Measurements from ENCODE around the gene ERVV-1. TPM values are rescaled to one million over a fixed set of nuclear protein-coding genes. Genes with fewer than 3 reads are reported as not detected.

ERVV-1 gene
- total RNA-seq, 1 experiment from 2014 or later = not detected

DNA sequence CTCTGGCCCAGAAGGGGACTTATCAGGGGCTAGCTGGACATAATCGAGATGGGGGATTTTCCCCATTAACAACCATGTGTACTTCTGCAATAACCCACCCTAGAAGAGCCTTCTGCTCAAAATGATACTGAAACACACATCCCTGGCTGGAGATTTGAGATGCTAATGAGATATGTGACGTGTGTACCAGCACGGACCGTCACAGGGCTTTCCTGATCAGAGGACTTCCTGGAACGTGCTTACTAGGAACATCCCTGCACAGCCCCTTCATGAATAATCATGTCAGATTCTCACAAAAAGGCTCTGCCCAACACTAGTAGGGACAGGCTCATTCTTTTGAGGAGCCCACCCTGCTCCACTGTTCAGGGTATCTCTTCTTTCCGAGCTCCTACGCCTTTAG, 6.5 kb upstream of the ERVV-1 start:
- Histone ChIP-seq H3K79me2 (ENCODE audit: low read length) (no peaks in the 10 kb centered on the region), H3K9me2 (replicated peaks; ENCODE audit: low read length) (no peaks in the 10 kb centered on the region), H3K27ac (ENCODE audit: low read length) (no peak overlapping the region), H3F3A (ENCODE audit: low read length, unreplicated experiment) (no peaks in the 10 kb centered on the region), H3K4me1 (ENCODE audit: insufficient read depth, low read length) (peaks cover 4% of the 10 kb centered on the region), H3K27me3 (ENCODE audit: low read length) (no peaks in the 10 kb centered on the region), H3K4me2 (ENCODE audit: low read length) (no peak overlapping the region), H2AFZ (ENCODE audit: low read length) (no peak overlapping the region), H4K20me1 (ENCODE audit: low read length) (no peaks in the 10 kb centered on the region), H3K4me3 (ENCODE audit: low read length) (no peak overlapping the region), H3K9me3 (ENCODE audit: low read length) (peaks cover 10% of the 10 kb centered on the region), H3K9ac (ENCODE audit: low read length) (no peak overlapping the region), H3K36me3 (ENCODE audit: low read depth, low read length) (no peaks in the 10 kb centered on the region)
- no peak for DNase-seq
- no TSS peak for BruUV-seq (replicated peaks)
- POLR2A ChIA-PET (ENCODE audit: unreplicated experiment) = no interaction called here
- intact Hi-C loops (cut with micrococcal nuclease) = no loop called here
- TF ChIP-seq EZH2phosphoT487 (IDR thresholded peaks at IDR 0.05; ENCODE audit: borderline replicate concordance, low read length) (no peak), EZH2 (IDR thresholded peaks at IDR 0.05; ENCODE audit: low read length, unreplicated experiment) (no peak)
- TF ChIP-seq, protein P1, sequence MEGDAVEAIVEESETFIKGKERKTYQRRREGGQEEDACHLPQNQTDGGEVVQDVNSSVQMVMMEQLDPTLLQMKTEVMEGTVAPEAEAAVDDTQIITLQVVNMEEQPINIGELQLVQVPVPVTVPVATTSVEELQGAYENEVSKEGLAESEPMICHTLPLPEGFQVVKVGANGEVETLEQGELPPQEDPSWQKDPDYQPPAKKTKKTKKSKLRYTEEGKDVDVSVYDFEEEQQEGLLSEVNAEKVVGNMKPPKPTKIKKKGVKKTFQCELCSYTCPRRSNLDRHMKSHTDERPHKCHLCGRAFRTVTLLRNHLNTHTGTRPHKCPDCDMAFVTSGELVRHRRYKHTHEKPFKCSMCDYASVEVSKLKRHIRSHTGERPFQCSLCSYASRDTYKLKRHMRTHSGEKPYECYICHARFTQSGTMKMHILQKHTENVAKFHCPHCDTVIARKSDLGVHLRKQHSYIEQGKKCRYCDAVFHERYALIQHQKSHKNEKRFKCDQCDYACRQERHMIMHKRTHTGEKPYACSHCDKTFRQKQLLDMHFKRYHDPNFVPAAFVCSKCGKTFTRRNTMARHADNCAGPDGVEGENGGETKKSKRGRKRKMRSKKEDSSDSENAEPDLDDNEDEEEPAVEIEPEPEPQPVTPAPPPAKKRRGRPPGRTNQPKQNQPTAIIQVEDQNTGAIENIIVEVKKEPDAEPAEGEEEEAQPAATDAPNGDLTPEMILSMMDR (conservative IDR thresholded peaks at IDR 0.05; ENCODE audit: low read depth, low read length) = no peak
- CTCF ChIA-PET = no interaction called here
- ATAC-seq = no peak

DNA sequence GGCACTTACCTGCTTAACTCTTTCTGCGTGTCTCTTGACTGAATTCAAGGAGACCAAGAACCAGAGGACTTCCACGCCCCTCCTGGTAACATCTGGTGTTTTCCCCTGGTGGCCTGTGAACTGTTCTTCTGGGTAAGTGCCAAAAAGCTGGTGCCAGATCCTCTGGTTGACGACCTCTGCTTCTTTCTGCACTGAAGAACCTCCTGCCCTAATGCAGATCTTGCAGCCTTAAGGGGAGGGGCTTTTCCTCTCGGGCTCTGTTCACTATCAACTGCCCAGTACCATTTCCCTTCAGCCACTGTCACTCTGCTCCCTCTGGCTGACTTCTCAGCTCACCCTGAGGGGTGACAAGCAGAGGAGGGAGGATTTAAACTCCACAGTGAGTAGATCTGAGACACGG, 6.1 kb upstream of the ERVV-1 start:
- CTCF ChIA-PET = no interaction called here
- H4K20me1 ChIP-seq (ENCODE audit: low read length) = no peaks in the 10 kb centered on the region
- ATAC-seq (no peak), DNase-seq (no peak)
- H3K4me2 ChIP-seq (ENCODE audit: low read length) = no peak overlapping the region
- H3F3A ChIP-seq (ENCODE audit: low read length, unreplicated experiment) = no peaks in the 10 kb centered on the region
- H3K4me1 ChIP-seq (ENCODE audit: insufficient read depth, low read length) = peaks cover 4% of the 10 kb centered on the region
- H2AFZ ChIP-seq (ENCODE audit: low read length) = no peak overlapping the region
- no peaks in the 10 kb centered on the region for H3K36me3 ChIP-seq (ENCODE audit: low read depth, low read length)
- H3K9me2 ChIP-seq (replicated peaks; ENCODE audit: low read length) = no peaks in the 10 kb centered on the region
- H3K9ac ChIP-seq (ENCODE audit: low read length) = no peak overlapping the region
- no TSS peak for BruUV-seq (replicated peaks)
- no peaks in the 10 kb centered on the region for H3K27me3 ChIP-seq (ENCODE audit: low read length)
- H3K4me3 ChIP-seq (ENCODE audit: low read length) = no peak overlapping the region
- H3K27ac ChIP-seq (ENCODE audit: low read length) = no peak overlapping the region
- intact Hi-C loops (cut with micrococcal nuclease) = no loop called here
- peaks cover 10% of the 10 kb centered on the region for H3K9me3 ChIP-seq (ENCODE audit: low read length)
- POLR2A ChIA-PET (ENCODE audit: unreplicated experiment) = no interaction called here
- no peaks in the 10 kb centered on the region for H3K79me2 ChIP-seq (ENCODE audit: low read length)
- TF ChIP-seq EZH2 (IDR thresholded peaks at IDR 0.05; ENCODE audit: low read length, unreplicated experiment) (no peak), EZH2phosphoT487 (IDR thresholded peaks at IDR 0.05; ENCODE audit: borderline replicate concordance, low read length) (no peak)

DNA sequence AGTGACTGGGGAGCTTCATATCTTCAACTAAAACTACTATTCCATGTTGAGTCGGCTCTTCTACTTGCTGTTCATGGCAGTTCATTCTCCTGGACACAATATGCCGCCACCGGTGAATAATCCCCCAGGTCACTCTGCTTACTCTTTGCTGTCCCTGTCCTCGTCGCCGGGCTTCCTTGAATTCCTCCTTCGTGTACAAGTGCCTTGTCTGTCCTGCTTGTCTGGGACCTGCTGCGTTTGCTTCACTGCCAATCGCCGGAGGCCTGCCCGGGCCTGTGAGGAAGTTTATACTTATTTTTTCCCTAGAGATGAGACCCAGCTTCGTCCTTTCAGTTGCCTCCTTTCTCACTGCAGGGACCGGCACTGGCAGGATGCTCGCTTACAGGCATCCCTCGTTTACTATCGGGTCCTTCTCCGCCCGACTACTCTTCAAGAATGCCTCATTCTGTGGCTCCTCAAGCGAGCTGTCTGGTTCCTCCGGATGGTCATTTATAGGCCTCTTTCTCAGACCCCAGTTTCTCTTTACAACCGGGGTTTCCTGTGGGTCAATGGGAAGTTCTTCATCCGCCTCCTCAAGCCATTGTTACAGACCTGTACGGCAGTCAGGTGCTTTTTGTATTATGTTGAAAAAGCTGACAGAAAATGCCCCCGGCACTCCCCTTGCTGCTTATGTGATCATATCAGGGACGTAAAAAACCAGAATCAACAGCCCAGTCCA, 5.5 kb upstream of the ERVV-1 start:
- DNase-seq = no peak
- intact Hi-C loops (cut with micrococcal nuclease) = no loop called here
- H3K9ac ChIP-seq (ENCODE audit: low read length) = no peak overlapping the region
- peaks cover 10% of the 10 kb centered on the region for H3K9me3 ChIP-seq (ENCODE audit: low read length)
- H3K9me2 ChIP-seq (replicated peaks; ENCODE audit: low read length) = no peaks in the 10 kb centered on the region
- H3K4me1 ChIP-seq (ENCODE audit: insufficient read depth, low read length) = peaks cover 4% of the 10 kb centered on the region
- H2AFZ ChIP-seq (ENCODE audit: low read length) = no peak overlapping the region
- no peaks in the 10 kb centered on the region for H4K20me1 ChIP-seq (ENCODE audit: low read length)
- H3K4me3 ChIP-seq (ENCODE audit: low read length) = no peak overlapping the region
- H3K36me3 ChIP-seq (ENCODE audit: low read depth, low read length) = no peaks in the 10 kb centered on the region
- CTCF ChIA-PET = no interaction called here
- BruUV-seq (replicated peaks) = no TSS peak
- H3K27me3 ChIP-seq (ENCODE audit: low read length) = no peaks in the 10 kb centered on the region
- no peak overlapping the region for H3K4me2 ChIP-seq (ENCODE audit: low read length)
- POLR2A ChIA-PET (ENCODE audit: unreplicated experiment) = no interaction called here
- no peak overlapping the region for H3K27ac ChIP-seq (ENCODE audit: low read length)
- no peak for TF ChIP-seq EZH2phosphoT487 (IDR thresholded peaks at IDR 0.05; ENCODE audit: borderline replicate concordance, low read length)
- no peak for TF ChIP-seq EZH2 (IDR thresholded peaks at IDR 0.05; ENCODE audit: low read length, unreplicated experiment)
- TF ChIP-seq, protein P1 (conservative IDR thresholded peaks at IDR 0.05; ENCODE audit: low read depth, low read length) = no peak
- H3K79me2 ChIP-seq (ENCODE audit: low read length) = no peaks in the 10 kb centered on the region
- H3F3A ChIP-seq (ENCODE audit: low read length, unreplicated experiment) = no peaks in the 10 kb centered on the region
- ATAC-seq = no peak

Measured in PC-3 (cell line).